ENCODE measurements around the gene AFAP1L2.

GRCh38 chr10:114399576-114399975, 4.7 kb downstream of the AFAP1L2 start:
- TF ChIP-seq POLR2AphosphoS5 (IDR thresholded peaks at IDR 0.05; ENCODE audit: low read depth, low read length) (no peak), POLR2A (IDR thresholded peaks at IDR 0.05; ENCODE audit: low read depth, low read length) (no peak), TAF1 (IDR thresholded peaks at IDR 0.05; ENCODE audit: borderline replicate concordance, low read depth, low read length) (no peak)
